HEK293 (cell line): ENCODE data around the gene PDIA6.

Experiments
- CTCF ChIA-PET: fragments of 350-600 bp; formaldehyde crosslinking; extraction: SDS; loops from one replicate; lab custom pipeline; 2021; ENCODE audit warnings: antibody characterized with exemption; lab: Yijun Ruan, JAX
- POLR2A ChIA-PET: fragments of 300-600 bp; formaldehyde crosslinking; extraction: SDS; loops from one replicate; lab custom pipeline; 2020; ENCODE audit warnings: antibody characterized with exemption, inconsistent platforms; lab: Yijun Ruan, JAX
- H3K27ac ChIP-seq: fragments of 200-500 bp; sonication (Bioruptor generic); 2 replicates; pipeline ENCODE4 v1.5.1; 2014; ENCODE audit warnings: low read depth, low read length, control low read depth, inconsistent platforms; ENCODE audit errors: extremely low read depth
- H3K36me3 ChIP-seq, 2 experiments: fragments of 200-500 bp in 1 of 2; sonication (Bioruptor generic) in 1 of 2; 1 replicate in 1 of 2; 2 replicates in 1 of 2; pipeline ENCODE4 v1.5.1; 2014 to 2017; ENCODE audit warnings: inconsistent platforms in 2 of 2, low read length in 2 of 2; ENCODE audit not compliant: control insufficient read depth in 2 of 2, insufficient read depth in 1 of 2
- H3K4me1 ChIP-seq: fragments of 200-500 bp; sonication (Bioruptor generic); 2 replicates; pipeline ENCODE4 v1.5.1; 2014; ENCODE audit warnings: mild to moderate bottlenecking, low read length, inconsistent platforms; ENCODE audit not compliant: control insufficient read depth, insufficient read depth
- H3K4me3 ChIP-seq: 2 replicates; pipeline ENCODE4 v1.5.1; 2011; ENCODE audit warnings: low read depth, mild to moderate bottlenecking, control low read depth, low read length, moderate library complexity
- H3K9me3 ChIP-seq: fragments of 200-500 bp; sonication (Bioruptor generic); 2 replicates; pipeline ENCODE4 v1.5.1; 2014; ENCODE audit warnings: low read depth, low read length, inconsistent platforms; ENCODE audit not compliant: control insufficient read depth, insufficient read depth
- GLI2 ChIP-seq: fragments of 450-650 bp; formaldehyde crosslinking; IDR thresholded peaks from 2 replicates; pipeline ENCODE4; 2017; ENCODE audit warnings: missing biosample characterization, missing genetic modification characterization, low read depth, borderline replicate concordance
- ZBTB21 ChIP-seq: fragments of 450-650 bp; formaldehyde crosslinking; IDR thresholded peaks from 2 replicates; pipeline ENCODE4 v1.5.1; 2017; ENCODE audit warnings: missing biosample characterization, missing genetic modification characterization
- ZBTB48 ChIP-seq: fragments of 450-650 bp; formaldehyde crosslinking; IDR thresholded peaks from 2 replicates; pipeline ENCODE4 v1.5.1; 2016; ENCODE audit warnings: missing biosample characterization, missing genetic modification characterization
- ZBTB8A ChIP-seq: fragments of 450-650 bp; formaldehyde crosslinking; IDR thresholded peaks from 2 replicates; pipeline ENCODE4 v1.5.1; 2016; ENCODE audit warnings: missing biosample characterization, missing genetic modification characterization
- ZNF121 ChIP-seq: fragments of 450-650 bp; formaldehyde crosslinking; IDR thresholded peaks from 2 replicates; pipeline ENCODE4 v1.5.1; 2016; ENCODE audit warnings: missing biosample characterization, missing genetic modification characterization
- ZNF132 ChIP-seq: fragments of 450-650 bp; formaldehyde crosslinking; IDR thresholded peaks from 2 replicates; pipeline ENCODE4 v1.5.1; 2017; ENCODE audit warnings: missing biosample characterization, missing genetic modification characterization, borderline replicate concordance
- ZNF214 ChIP-seq: fragments of 450-650 bp; formaldehyde crosslinking; IDR thresholded peaks from 2 replicates; pipeline ENCODE4 v1.5.1; 2017; ENCODE audit warnings: missing biosample characterization, mild to moderate bottlenecking, missing genetic modification characterization, borderline replicate concordance
- ZNF366 ChIP-seq: fragments of 450-650 bp; formaldehyde crosslinking; conservative IDR thresholded peaks from 2 replicates; pipeline ENCODE4 v1.5.1; 2016; ENCODE audit warnings: missing biosample characterization, missing genetic modification characterization
- ZNF426 ChIP-seq: fragments of 450-650 bp; formaldehyde crosslinking; IDR thresholded peaks from 2 replicates; pipeline ENCODE4 v1.5.1; 2017; ENCODE audit warnings: missing biosample characterization, missing genetic modification characterization, mild to moderate bottlenecking, inconsistent platforms, moderate library complexity
- ZNF585B ChIP-seq: fragments of 450-650 bp; formaldehyde crosslinking; IDR thresholded peaks from 2 replicates; pipeline ENCODE4 v1.5.1; 2016; ENCODE audit warnings: missing biosample characterization, missing genetic modification characterization
- ZNF596 ChIP-seq: fragments of 450-650 bp; IDR thresholded peaks from 2 replicates; pipeline ENCODE4 v1.5.0; 2018; ENCODE audit warnings: missing biosample characterization, mild to moderate bottlenecking, missing genetic modification characterization, moderate library complexity
- ZNF600 ChIP-seq: fragments of 450-650 bp; formaldehyde crosslinking; IDR thresholded peaks from 2 replicates; pipeline ENCODE4 v1.5.1; 2016; ENCODE audit warnings: missing biosample characterization, missing genetic modification characterization
- ZNF76 ChIP-seq: fragments of 450-650 bp; formaldehyde crosslinking; IDR thresholded peaks from 2 replicates; pipeline ENCODE4; 2016; ENCODE audit warnings: low read depth, missing biosample characterization, missing genetic modification characterization, borderline replicate concordance
- ZNF791 ChIP-seq: fragments of 450-650 bp; formaldehyde crosslinking; IDR thresholded peaks from 2 replicates; pipeline ENCODE4 v1.5.1; 2016; ENCODE audit warnings: missing biosample characterization, missing genetic modification characterization
- ZNF843 ChIP-seq: fragments of 450-650 bp; formaldehyde crosslinking; IDR thresholded peaks from 2 replicates; pipeline ENCODE4 v1.5.1; 2016; ENCODE audit warnings: missing biosample characterization, missing genetic modification characterization
- TF ChIP-seq, protein P1 (sequence below): fragments of 450-650 bp; formaldehyde crosslinking; IDR thresholded peaks from 2 replicates; pipeline ENCODE4 v1.5.1; 2016; ENCODE audit warnings: missing biosample characterization, missing genetic modification characterization
- TF ChIP-seq, protein P2 (sequence below): fragments of 450-650 bp; IDR thresholded peaks from 2 replicates; pipeline ENCODE4 v1.5.1; 2018; ENCODE audit warnings: missing biosample characterization, mild to moderate bottlenecking, missing genetic modification characterization
- TF ChIP-seq, protein P3 (sequence below): fragments of 450-650 bp; formaldehyde crosslinking; IDR thresholded peaks from 2 replicates; pipeline ENCODE4 v1.5.1; 2017; ENCODE audit warnings: missing biosample characterization, missing genetic modification characterization
- TF ChIP-seq, protein P4 (sequence below): fragments of 450-650 bp; formaldehyde crosslinking; IDR thresholded peaks from 2 replicates; pipeline ENCODE4 v1.5.1; 2016; ENCODE audit warnings: missing biosample characterization, missing genetic modification characterization
- TF ChIP-seq, protein P5 (sequence below): fragments of 450-650 bp; formaldehyde crosslinking; IDR thresholded peaks from 2 replicates; pipeline ENCODE4 v1.5.1; 2017; ENCODE audit warnings: missing biosample characterization, missing genetic modification characterization
- TF ChIP-seq, protein P6 (sequence below): fragments of 450-650 bp; formaldehyde crosslinking; IDR thresholded peaks from 2 replicates; pipeline ENCODE4; 2016; ENCODE audit warnings: missing biosample characterization, missing genetic modification characterization

Gene PDIA6

DNA sequence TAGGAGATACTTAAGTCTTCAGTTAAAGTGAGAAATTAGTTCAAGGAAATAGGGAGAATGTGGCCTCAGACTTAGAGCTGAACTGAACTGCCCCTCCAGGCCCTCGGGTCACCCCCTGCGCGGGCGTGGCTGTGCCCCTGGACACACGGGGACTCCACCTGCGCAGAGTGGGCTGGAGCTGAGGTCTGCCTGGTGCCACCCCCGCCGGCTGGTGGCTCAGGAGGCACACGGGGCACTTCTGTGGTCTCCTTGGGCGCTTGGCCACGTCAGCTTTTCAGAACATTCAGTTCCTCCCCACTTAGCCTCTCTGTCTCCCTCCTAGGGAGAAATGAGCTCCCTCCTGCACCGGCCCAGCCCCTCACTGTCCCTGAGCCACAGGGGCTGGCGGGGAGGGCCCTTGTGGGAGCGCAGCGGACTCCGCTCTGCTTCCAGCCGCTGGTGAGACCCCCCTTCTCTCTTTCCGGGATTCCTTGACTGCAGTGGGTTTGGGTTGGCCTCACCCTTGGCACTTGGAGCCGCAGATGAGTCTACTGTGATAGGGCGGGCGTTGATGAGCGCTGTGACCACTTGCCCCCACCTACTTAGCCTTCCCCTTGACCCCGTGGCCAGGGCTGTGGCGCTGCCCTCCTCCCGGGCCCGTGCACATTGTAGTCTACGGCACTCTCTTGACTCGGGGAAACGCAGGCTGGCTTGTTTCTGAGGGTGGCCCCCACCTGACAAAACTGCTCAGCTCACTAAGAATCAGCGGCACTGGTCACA, 18.2 kb upstream of the PDIA6 start (continued):
- TF ChIP-seq, protein P1, sequence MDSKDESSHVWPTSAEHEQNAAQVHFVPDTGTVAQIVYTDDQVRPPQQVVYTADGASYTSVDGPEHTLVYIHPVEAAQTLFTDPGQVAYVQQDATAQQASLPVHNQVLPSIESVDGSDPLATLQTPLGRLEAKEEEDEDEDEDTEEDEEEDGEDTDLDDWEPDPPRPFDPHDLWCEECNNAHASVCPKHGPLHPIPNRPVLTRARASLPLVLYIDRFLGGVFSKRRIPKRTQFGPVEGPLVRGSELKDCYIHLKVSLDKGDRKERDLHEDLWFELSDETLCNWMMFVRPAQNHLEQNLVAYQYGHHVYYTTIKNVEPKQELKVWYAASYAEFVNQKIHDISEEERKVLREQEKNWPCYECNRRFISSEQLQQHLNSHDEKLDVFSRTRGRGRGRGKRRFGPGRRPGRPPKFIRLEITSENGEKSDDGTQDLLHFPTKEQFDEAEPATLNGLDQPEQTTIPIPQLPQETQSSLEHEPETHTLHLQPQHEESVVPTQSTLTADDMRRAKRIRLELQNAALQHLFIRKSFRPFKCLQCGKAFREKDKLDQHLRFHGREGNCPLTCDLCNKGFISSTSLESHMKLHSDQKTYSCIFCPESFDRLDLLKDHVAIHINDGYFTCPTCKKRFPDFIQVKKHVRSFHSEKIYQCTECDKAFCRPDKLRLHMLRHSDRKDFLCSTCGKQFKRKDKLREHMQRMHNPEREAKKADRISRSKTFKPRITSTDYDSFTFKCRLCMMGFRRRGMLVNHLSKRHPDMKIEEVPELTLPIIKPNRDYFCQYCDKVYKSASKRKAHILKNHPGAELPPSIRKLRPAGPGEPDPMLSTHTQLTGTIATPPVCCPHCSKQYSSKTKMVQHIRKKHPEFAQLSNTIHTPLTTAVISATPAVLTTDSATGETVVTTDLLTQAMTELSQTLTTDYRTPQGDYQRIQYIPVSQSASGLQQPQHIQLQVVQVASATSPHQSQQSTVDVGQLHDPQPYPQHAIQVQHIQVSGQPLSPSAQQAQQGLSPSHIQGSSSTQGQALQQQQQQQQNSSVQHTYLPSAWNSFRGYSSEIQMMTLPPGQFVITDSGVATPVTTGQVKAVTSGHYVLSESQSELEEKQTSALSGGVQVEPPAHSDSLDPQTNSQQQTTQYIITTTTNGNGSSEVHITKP = no peak
- TF ChIP-seq, all 188 proteins: peak for 0

DNA sequence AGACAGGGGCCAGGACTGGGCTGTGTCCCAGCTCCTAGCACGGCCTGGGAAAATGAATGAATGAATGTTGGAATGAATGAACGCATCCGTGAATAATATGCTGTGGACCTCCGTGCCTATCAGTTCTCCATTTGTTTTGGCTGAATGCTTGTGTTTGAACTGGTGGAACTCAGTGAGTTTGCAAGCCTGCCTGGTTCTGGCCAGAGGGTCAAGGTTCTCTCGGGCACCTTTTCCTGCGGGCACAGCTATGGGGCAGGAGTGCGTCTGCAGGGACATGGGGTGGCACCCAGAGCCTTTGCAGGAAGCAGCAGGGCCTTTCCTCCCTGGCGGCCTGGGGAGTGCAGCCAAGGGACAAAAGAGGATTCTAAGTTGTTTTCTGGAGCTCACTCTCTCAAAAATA, 17.6 kb upstream of the PDIA6 start:
- Histone ChIP-seq H3K9me3 (no peaks in the 10 kb centered on the region), H3K4me1 (no peaks in the 10 kb centered on the region; the same call in 1 of the 2 replicates), H3K27ac (no peak overlapping the region), H3K4me3 (no peak overlapping the region), H3K36me3 (no peaks in the 10 kb centered on the region)
- ChIA-PET POLR2A (no interaction called here), CTCF (interaction anchor here (0.8 to 9.5 kb wide), 4 partner anchors 9 to 301 kb away, joined by 3 to 185 read pairs (median 51); a partner anchor contains a TSS)
- no peak for TF ChIP-seq ZNF843 (tag by site-specific recombination)
- no peak for TF ChIP-seq ZNF121 (tag by site-specific recombination)
- TF ChIP-seq, protein P2, sequence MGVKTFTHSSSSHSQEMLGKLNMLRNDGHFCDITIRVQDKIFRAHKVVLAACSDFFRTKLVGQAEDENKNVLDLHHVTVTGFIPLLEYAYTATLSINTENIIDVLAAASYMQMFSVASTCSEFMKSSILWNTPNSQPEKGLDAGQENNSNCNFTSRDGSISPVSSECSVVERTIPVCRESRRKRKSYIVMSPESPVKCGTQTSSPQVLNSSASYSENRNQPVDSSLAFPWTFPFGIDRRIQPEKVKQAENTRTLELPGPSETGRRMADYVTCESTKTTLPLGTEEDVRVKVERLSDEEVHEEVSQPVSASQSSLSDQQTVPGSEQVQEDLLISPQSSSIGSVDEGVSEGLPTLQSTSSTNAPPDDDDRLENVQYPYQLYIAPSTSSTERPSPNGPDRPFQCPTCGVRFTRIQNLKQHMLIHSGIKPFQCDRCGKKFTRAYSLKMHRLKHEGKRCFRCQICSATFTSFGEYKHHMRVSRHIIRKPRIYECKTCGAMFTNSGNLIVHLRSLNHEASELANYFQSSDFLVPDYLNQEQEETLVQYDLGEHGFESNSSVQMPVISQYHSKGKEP = no peak
- TF ChIP-seq ZBTB48 (tag by site-specific recombination) = no peak
- TF ChIP-seq ZNF791 = no peak
- no peak for TF ChIP-seq GLI2 (tag by site-specific recombination)
- no peak for TF ChIP-seq ZNF426
- TF ChIP-seq, protein P3, sequence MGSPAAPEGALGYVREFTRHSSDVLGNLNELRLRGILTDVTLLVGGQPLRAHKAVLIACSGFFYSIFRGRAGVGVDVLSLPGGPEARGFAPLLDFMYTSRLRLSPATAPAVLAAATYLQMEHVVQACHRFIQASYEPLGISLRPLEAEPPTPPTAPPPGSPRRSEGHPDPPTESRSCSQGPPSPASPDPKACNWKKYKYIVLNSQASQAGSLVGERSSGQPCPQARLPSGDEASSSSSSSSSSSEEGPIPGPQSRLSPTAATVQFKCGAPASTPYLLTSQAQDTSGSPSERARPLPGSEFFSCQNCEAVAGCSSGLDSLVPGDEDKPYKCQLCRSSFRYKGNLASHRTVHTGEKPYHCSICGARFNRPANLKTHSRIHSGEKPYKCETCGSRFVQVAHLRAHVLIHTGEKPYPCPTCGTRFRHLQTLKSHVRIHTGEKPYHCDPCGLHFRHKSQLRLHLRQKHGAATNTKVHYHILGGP (tag by site-specific recombination) = no peak
- TF ChIP-seq, protein P4, sequence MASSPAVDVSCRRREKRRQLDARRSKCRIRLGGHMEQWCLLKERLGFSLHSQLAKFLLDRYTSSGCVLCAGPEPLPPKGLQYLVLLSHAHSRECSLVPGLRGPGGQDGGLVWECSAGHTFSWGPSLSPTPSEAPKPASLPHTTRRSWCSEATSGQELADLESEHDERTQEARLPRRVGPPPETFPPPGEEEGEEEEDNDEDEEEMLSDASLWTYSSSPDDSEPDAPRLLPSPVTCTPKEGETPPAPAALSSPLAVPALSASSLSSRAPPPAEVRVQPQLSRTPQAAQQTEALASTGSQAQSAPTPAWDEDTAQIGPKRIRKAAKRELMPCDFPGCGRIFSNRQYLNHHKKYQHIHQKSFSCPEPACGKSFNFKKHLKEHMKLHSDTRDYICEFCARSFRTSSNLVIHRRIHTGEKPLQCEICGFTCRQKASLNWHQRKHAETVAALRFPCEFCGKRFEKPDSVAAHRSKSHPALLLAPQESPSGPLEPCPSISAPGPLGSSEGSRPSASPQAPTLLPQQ (tag by site-specific recombination) = no peak
- TF ChIP-seq, protein P5, sequence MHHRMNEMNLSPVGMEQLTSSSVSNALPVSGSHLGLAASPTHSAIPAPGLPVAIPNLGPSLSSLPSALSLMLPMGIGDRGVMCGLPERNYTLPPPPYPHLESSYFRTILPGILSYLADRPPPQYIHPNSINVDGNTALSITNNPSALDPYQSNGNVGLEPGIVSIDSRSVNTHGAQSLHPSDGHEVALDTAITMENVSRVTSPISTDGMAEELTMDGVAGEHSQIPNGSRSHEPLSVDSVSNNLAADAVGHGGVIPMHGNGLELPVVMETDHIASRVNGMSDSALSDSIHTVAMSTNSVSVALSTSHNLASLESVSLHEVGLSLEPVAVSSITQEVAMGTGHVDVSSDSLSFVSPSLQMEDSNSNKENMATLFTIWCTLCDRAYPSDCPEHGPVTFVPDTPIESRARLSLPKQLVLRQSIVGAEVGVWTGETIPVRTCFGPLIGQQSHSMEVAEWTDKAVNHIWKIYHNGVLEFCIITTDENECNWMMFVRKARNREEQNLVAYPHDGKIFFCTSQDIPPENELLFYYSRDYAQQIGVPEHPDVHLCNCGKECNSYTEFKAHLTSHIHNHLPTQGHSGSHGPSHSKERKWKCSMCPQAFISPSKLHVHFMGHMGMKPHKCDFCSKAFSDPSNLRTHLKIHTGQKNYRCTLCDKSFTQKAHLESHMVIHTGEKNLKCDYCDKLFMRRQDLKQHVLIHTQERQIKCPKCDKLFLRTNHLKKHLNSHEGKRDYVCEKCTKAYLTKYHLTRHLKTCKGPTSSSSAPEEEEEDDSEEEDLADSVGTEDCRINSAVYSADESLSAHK = no peak
- no peak for TF ChIP-seq ZNF76 (tag by site-specific recombination)
- no peak for TF ChIP-seq ZBTB8A (tag by site-specific recombination)
- no peak for TF ChIP-seq ZNF596 (tag by site-specific recombination)
- no peak for TF ChIP-seq ZNF600 (tag by site-specific recombination)
- TF ChIP-seq ZNF132 (tag by site-specific recombination) = no peak
- TF ChIP-seq ZBTB21 (tag by site-specific recombination) = no peak
- TF ChIP-seq ZNF214 (tag by site-specific recombination) = no peak
- TF ChIP-seq, protein P6, sequence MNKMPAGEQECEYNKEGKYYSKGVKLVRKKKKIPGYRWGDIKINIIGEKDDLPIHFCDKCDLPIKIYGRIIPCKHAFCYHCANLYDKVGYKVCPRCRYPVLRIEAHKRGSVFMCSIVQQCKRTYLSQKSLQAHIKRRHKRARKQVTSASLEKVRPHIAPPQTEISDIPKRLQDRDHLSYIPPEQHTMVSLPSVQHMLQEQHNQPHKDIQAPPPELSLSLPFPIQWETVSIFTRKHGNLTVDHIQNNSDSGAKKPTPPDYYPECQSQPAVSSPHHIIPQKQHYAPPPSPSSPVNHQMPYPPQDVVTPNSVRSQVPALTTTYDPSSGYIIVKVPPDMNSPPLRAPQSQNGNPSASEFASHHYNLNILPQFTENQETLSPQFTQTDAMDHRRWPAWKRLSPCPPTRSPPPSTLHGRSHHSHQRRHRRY = no peak
- TF ChIP-seq ZNF585B (tag by site-specific recombination) = no peak
- TF ChIP-seq ZNF366 (tag by site-specific recombination) = no peak
